RWPE1 (cell line): Measurements from ENCODE around the gene MICU1.

Experiments used
- CTCF ChIA-PET: fragments of 350-600 bp; sonication (Branson Sonifier 250); formaldehyde crosslinking; extraction: SDS; loops from one replicate; lab custom pipeline; 2021; lab: Yijun Ruan, JAX
- POLR2A ChIA-PET: fragments of 400-600 bp; formaldehyde crosslinking; extraction: SDS; loops from one replicate; lab custom pipeline; 2020; ENCODE audit warnings: antibody characterized with exemption; ENCODE audit not compliant: low non-redundant PET; lab: Yijun Ruan, JAX
- DNase-seq: peaks from one replicate; pipeline ENCODE4 v3.0.0; 2012; ENCODE audit warnings: low spot score
- H3K27ac ChIP-seq: fragments of 450-650 bp; 2 replicates; pipeline ENCODE4 v1.5.1; 2017
- TF ChIP-seq, protein P1 (sequence below): fragments of 450-650 bp; conservative IDR thresholded peaks from 2 replicates; pipeline ENCODE4 v1.5.1; 2017; ENCODE audit warnings: low read depth, mild to moderate bottlenecking

Gene MICU1

DNA sequence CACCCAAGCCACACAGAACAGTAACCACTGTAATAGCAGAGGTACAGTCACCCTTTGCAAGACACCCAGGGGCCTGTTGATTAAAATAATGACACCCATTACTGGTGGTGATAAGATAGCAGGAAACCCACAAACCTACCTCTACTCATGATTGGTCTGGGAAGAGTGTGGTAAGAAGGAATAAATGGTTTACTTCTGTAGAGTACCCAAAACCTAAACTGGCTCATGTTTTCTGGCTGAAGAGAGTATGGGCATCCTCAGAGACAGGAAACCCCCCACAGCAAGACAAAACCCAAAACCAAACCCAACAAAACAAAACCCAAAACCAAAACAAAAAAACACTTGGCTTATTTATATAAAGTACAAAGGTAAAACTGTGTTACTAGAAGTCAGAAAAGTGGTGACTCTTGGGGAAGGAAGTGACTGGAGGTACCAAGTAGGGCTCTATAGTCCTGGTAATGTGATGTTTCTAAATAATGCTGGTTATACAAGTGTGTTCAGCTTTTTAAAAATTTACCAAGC, 255.6 kb downstream of the MICU1 start:
- H3K27ac ChIP-seq: no peak overlapping the region
- TF ChIP-seq, protein P1, sequence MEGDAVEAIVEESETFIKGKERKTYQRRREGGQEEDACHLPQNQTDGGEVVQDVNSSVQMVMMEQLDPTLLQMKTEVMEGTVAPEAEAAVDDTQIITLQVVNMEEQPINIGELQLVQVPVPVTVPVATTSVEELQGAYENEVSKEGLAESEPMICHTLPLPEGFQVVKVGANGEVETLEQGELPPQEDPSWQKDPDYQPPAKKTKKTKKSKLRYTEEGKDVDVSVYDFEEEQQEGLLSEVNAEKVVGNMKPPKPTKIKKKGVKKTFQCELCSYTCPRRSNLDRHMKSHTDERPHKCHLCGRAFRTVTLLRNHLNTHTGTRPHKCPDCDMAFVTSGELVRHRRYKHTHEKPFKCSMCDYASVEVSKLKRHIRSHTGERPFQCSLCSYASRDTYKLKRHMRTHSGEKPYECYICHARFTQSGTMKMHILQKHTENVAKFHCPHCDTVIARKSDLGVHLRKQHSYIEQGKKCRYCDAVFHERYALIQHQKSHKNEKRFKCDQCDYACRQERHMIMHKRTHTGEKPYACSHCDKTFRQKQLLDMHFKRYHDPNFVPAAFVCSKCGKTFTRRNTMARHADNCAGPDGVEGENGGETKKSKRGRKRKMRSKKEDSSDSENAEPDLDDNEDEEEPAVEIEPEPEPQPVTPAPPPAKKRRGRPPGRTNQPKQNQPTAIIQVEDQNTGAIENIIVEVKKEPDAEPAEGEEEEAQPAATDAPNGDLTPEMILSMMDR: no peak
- POLR2A ChIA-PET: no interaction called here
- no peak for DNase-seq
- CTCF ChIA-PET: no interaction called here

DNA sequence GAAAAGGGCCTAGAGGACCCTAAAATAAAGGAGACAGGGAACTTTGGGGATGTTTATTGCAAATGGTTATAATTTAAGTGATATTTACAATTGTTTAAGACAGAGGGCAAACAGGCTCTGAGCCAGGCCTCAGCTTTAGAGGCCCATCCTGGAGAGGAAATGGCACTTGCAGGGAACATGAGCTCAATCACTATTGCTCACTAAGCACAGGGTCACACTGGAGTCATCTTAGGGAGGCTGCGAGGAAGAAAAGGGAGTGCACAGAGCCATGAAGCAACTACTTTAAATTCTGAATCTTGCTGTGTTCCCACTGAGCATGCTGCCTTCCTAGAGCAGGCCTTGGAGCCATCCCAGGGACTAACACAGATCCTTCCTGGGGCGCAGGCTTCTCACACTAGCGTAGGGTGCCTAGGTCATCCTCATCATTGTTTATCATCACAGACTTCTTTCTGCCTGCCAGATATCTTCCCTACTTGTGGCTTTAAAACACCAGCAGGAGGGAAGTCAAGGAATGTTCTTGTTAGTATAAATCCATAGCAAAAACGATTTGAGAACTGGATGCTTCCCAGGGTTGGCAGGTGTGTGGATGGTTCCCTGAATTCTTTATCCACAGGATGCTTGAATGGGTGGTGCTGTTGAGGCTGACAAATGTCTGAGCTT, 258.4 kb downstream of the MICU1 start:
- TF ChIP-seq, protein P1: no peak
- ChIA-PET POLR2A (no interaction called here), CTCF (interaction anchor here (0.6 kb wide), 2 partner anchors 333 to 639 kb away, joined by 4 to 7 read pairs; no protein-coding TSS in a partner anchor)
- H3K27ac ChIP-seq: no peak overlapping the region
- DNase-seq: no peak

GRCh38 chr10:72365106-72365895, 260.6 kb downstream of the MICU1 start:
- TF ChIP-seq, protein P1: no peak
- CTCF ChIA-PET: interaction anchor here (0.6 to 2.2 kb wide), 10 partner anchors 8 to 702 kb away, joined by 3 to 15 read pairs (median 4); no protein-coding TSS in a partner anchor
- peak overlapping the region; percentile 73; the same call in 1 of the 2 replicates for H3K27ac ChIP-seq
- no peak for DNase-seq
- POLR2A ChIA-PET: interaction anchor here (0.6 kb wide), 1 partner anchor 326 kb away, joined by 3 read pairs; no protein-coding TSS in a partner anchor

- POLR2A ChIA-PET: no interaction called here
- peak; percentile 88 for DNase-seq
- H3K27ac ChIP-seq: peak overlapping the region; percentile 73
- TF ChIP-seq, protein P1: peak; percentile 89
- CTCF ChIA-PET: interaction anchor here (0.6 to 2.2 kb wide), 16 partner anchors 9 to 750 kb away, joined by 3 to 15 read pairs (median 3); no protein-coding TSS in a partner anchor
Measured at GRCh38 chr10:72364239-72364777, 261.6 kb downstream of the MICU1 start.

- POLR2A ChIA-PET: no interaction called here
- CTCF ChIA-PET: interaction anchor here (0.6 kb wide), 2 partner anchors 18 to 704 kb away, joined by 3 read pairs; no protein-coding TSS in a partner anchor
- TF ChIP-seq, protein P1: no peak
- no peak overlapping the region for H3K27ac ChIP-seq
- DNase-seq: no peak
Measured at GRCh38 chr10:72356987-72357386, 268.9 kb downstream of the MICU1 start.

DNA sequence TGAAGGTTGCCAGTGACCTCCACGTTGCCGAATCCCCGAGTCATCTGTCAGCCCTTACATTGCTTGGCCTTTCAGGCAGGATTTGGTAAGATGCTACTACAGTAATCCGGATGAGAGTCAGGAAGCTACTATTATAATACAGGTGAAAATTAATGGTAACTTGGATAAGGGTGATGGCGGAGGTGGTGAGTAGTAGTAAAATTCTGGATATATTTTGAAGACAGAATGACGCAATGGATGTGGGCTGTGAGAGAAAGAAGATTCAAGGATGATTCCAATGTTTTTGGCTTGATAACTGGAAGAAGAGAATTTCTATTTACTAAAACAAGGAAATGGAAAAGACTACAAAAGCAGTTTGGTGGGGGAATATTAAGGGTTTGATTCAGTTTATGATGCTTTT, 269.8 kb downstream of the MICU1 start:
- ChIA-PET POLR2A (interaction anchor here (0.6 kb wide), 1 partner anchor 1195 kb away, joined by 3 read pairs; no protein-coding TSS in a partner anchor), CTCF (no interaction called here)
- no peak for DNase-seq
- TF ChIP-seq, protein P1: no peak
- H3K27ac ChIP-seq: no peak overlapping the region
